GM18499 (cell line): ENCODE results near the gene ENOX2.
"Not testable (repeated sequence)": the region's sequence is repeated elsewhere in the genome, so short reads cannot be mapped to it uniquely, and the experiment has no call there.

Experiments
- ATAC-seq: cut with Tn5 transposase; IDR thresholded peaks from one replicate; pipeline ENCODE4 v1.9.1; 2021; ENCODE audit warnings: moderate number of reproducible peaks; ENCODE audit not compliant: insufficient read depth, unreplicated experiment

Gene ENOX2

DNA sequence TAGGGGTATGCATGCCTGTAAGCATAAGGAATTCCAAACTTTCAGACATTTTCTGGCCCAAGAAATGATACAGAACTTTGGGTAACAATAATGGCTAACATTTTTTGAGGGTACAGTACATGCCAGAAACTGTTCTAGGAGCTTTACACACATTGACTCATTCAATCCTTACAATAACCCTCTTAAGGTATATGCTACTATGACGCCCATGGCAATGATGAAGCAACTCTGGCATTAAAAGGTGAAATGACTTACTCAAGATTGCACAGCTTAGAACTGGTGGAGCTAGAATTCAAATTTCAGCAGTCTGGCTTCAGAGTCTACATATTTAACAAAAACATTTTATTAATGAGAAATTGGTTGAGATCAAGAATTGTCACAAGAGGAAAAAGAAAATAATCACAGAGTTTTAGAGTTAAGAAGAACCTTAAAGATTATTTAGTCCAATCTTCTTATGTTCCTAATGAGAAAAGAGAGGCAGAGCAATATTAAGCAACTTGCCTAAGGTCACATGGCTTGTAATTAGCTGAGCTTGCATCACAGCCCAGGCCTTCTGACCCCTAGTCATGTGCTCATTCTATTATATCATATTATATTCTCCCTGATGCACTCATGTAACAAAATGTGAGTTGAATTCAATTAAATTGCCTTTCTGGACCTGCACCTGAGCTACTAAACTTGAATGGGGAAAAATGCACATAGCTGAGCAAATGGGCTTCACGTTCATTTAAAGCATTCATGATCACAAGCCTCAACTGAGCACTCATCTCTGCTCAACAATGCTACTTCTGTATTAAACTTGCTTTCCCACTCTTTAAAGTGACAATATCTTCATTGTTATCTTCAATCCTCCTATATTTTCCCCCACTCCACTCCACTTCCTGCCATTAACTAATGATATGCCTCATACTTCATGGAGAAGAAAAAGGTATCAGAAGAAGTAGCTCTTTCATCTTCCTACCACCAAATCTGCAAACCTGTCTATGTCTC, 73.2 kb downstream of the ENOX2 start:
- ATAC-seq: no peak

DNA sequence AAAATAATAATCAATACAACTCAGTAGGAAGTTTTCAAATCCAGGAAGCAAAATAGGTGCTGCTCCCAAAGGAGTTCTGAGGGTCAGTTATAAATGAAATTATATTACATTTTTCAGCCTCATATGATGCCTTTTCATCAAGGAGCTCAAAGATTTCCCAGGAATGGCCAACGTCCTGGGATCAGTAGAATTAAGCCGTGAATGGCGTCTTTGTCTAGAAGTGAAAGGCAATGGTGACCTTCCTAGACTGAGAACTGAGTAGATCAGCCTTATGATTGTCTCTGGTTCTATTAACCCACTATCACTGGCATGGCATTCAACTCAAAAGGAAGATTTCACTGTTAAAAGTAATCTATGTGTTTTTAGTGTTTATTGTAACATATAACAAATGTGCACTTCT, 74.4 kb downstream of the ENOX2 start:
- ATAC-seq: no peak

DNA sequence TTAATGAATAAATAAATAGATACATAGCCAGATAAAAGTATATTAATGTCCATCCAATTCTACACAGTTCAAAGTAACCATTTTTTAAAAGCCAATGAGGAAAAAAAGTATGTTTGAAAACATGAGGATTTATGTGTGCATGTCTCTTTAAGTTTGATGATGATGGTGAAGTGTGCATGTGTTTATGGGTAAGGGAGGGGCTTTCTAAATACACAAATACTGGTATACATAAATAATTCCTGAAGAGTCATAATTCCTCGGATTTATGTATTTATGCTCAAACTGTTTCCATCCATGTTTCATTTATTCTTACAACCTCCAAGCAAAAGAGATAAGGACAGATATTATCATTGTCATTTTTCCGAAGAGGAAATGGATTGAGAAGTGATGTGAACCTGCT, 75.4 kb downstream of the ENOX2 start:
- no peak for ATAC-seq

GRCh38 chrX:130826249-130826648, 76.8 kb downstream of the ENOX2 start:
- ATAC-seq: no peak

- no peak for ATAC-seq
These were observed 77.5 kb downstream of the ENOX2 start for GRCh38 chrX:130825525-130825924.

- ATAC-seq: not testable (repeated sequence)
These were observed 83.6 kb downstream of the ENOX2 start for GRCh38 chrX:130819367-130819766.

DNA sequence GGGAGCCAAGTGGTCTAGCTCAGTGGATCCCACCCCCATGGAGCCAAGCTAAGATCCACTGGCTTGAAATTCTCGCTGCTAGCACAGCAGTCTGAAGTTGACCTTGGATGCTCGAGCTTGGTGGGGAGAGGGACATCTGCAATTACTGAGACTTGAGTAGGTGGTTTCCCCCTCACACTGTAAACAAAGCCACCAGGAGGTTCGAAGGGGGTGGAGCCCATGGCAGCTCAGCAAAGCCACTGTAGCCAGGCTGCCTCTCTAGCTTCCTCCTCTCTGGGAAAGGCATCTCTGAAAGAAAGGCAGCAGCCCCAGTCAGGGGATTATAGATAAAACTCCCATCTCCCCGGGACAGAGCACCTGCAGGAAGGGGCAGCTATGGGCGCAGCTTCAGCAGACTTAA, 89.1 kb downstream of the ENOX2 start:
- ATAC-seq: not testable (repeated sequence)

DNA sequence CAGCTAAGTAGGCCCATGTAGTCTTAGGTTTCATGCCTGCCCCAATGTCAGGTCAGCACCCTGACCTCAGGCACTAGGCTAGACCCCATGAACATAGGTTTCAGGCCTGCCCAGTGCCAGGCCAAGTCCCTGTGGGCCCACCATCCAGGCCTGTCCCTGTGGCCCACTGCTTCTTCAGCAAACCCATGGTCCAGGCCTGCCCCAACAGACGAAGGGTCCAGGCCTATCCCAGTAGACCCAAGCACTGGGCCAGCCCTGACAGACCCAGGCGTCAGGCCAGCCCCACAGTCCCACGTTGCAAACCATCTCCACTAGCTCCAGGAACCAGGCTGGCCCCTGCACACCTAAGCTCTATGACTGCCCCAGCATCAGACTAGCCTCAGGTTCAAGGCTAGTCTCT, 92.4 kb downstream of the ENOX2 start:
- ATAC-seq: no peak

DNA sequence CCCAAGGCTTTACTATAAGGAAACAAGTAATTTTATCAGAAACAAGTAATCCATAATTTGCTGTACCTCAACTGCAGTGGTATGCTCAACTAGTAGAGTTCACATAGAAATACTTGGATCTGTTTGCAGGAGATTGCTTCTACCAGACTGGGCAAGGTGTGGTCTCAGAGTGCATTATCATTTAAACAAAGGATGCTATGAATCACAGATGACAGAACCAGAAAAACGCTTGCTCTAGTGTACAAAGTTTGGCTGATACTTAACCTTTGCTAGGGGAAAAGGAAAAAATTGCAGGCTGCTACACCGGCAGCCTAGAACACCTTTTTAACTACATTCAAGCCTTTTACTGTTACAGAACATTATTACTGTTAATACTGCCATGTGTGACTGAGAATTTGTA, 97.1 kb downstream of the ENOX2 start:
- ATAC-seq: no peak

GRCh38 chrX:130803537-130803936, 99.5 kb downstream of the ENOX2 start:
- no peak for ATAC-seq

DNA sequence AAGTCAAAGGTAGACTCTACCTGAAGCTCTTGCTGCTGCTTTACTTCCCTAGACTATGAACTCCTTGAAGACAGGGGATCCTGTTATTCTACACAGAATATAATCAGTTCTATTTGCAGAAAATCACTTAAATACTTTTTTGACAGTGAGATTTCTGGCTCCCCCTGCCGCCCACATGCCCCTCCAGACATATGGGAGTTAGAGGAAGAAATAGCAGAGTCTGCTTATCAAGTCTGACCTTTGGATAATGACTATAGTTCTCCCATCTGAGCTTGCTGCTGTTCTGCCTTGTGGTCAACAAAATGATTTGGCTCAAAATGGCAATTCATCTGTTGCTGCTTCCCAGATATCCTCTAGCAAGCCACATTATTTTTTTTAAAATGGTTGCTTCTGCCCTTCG, 101.1 kb downstream of the ENOX2 start:
- ATAC-seq: no peak

DNA sequence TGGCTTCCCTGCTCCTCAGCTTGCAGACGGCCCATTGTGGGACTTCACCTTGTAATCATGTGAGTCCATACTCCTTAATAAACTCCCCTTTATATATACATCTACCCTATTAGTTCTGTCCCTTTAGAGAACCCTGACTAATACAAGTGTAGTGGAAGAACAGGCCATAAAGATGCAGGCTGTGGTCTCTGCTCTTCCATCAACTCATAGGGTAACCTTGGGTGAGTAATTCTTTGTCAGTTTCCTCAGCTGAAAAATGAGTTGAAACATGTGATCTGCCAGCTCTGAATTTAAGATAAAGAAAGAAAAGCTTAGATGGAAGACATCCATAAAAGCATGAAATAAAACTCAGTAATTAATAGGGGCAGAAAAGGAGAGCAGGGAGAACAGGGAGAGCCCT, 103.6 kb downstream of the ENOX2 start:
- no peak for ATAC-seq

DNA sequence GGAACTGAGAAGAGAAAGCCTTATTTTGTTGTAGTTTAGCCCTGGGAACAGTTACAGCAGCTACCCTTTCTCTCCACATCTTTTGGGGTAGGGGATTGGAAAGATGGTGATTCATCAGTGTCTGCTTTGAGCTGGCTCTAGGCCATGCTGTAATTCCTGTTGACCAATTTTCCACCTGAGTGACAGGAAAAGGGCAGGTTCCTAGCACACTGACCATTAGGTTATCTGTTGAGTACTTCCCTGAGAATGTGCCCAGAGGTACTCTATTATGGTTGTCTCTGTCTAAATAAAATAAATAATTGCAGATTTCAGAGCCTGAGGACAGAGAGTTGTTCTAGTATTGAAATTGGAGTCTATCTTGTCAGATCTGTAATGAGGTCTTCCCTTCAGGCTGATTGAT, 109.0 kb downstream of the ENOX2 start:
- no peak for ATAC-seq

- ATAC-seq: not testable (repeated sequence)
These were observed 111.1 kb downstream of the ENOX2 start for GRCh38 chrX:130791870-130792269.

GRCh38 chrX:130789793-130790192, 113.2 kb downstream of the ENOX2 start:
- ATAC-seq: no peak

GRCh38 chrX:130788786-130789581, 114.0 kb downstream of the ENOX2 start:
- ATAC-seq: no peak

DNA sequence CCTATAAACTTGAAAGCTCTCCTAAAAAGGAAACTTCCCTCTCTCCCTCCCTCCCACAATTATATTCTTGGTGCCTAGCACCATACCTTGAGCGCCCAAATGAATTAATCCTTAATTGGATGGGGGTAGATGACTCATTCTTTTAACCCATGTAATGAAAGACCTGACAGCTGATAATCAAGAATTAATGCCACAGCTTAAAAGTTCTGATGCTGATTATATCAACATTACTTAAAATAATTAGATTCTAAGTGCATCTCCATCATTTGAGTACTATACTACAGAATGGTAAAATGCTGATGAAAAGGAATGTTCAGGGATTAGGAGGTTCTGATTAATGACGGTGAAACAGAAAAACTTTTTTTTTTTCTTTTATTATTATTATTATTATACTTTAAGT, 117.0 kb downstream of the ENOX2 start:
- no peak for ATAC-seq

DNA sequence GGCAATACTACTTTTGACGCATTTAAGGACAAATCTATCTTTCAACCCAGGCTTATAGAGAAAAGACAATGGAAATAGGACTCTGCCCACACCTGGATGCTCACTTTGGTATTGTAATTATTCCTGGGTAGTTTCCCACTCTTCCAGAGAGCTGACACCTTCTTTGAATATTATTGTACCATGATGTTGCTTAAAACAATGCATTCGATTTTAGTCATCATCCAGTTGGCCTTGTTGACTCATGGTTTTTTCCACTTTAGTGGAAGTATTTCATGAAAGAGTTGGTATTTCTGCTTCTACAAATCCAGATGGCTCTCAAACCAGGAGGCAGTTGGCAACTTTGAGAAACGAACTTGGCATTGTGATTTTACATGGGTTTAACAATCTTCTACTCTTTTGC, 124.2 kb downstream of the ENOX2 start:
- no peak for ATAC-seq

DNA sequence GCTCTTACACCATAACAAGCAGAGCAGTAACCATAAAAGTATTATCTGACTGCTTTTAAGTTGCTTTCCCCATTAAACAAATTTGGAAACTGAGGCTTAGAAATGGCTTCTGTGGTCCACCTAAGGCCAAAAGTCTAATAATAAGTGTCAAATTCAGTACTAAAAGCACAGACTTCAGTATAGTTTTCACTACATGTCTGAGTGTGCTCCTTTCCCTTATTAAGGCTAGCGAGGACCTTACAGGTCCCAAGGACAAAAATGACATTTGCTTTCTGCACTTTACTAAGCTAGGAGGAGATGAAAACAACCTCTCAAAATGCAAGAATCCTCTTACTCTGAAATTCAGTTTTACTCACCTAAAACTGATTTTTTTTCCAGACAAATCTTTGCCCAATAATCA, 127.2 kb downstream of the ENOX2 start:
- no peak for ATAC-seq

GRCh38 chrX:130772776-130773143, 130.2 kb downstream of the ENOX2 start:
- ATAC-seq: no peak

DNA sequence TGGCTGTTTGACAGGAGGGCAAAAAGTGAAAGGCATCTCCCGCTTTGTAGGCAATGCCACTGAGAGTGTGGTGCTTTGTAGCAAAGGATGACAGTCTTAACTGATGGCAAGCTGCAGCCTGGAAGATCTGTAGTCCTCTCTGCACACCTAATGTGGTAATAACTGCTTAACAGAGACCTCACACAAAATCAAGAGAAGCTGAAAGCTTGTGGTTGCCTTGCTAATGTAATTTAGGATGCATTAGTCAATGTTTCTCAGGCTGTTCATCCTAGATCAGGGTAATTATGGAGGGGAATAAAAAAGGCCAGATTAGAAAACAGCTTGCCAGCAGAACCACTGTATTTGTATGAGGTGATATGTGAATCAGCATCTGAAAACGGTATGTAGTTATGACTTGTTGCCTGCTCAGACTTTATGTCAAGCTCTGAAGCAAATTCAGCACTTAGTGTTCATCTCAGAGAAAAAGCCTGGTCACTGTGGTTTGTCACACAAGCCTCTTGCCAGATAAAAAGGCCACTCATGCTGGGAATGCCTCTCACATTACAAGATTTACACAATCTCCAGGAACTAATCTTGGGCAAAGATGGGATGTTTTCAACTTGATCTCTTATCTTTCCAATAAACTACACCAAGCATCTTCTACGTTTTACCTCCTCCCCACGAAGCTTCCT, 130.8 kb downstream of the ENOX2 start:
- ATAC-seq: no peak
